Mammary epithelial cell (primary cell): Measurements from ENCODE around the gene SMIM41.

ENCODE experiments used
- EZH2 ChIP-seq: IDR thresholded peaks from 2 replicates; pipeline ENCODE4 v1.6.1; 2012; ENCODE audit warnings: low read length, inconsistent platforms, borderline replicate concordance
- TF ChIP-seq, protein P1 (sequence below), 2 donors: IDR thresholded peaks in 1 of 2; conservative IDR thresholded peaks in 1 of 2; 2 replicates each; pipeline ENCODE4 v1.5.1; 2011 to 2012; ENCODE audit warnings: inconsistent platforms in 2 of 2, low read length in 2 of 2, mild to moderate bottlenecking in 2 of 2, control low read depth in 1 of 2, low read depth in 1 of 2; ENCODE audit not compliant: insufficient read depth in 1 of 2; ENCODE audit errors: extremely low read depth in 1 of 2

DNA sequence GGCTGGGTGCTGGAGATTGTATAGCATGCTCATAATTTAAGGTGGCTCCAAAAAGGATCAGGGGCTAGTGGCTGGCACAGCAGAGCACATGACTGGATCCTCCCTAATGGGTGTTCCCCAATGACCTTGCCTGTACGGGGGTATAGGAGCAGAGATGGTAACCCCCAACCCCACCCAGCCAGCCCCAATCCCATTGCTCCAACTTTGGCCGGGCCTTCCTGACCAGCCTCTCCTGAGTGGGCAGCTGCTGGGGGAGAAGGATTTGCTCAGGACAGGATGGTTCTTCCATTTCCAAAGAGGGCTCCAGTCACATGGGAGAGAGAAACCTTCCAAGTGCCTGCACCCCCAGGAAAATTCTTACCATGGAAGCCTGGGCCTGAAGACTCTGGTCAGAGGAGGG, 43.6 kb upstream of the SMIM41 start:
- TF ChIP-seq EZH2, result no peak
- TF ChIP-seq, protein P1, sequence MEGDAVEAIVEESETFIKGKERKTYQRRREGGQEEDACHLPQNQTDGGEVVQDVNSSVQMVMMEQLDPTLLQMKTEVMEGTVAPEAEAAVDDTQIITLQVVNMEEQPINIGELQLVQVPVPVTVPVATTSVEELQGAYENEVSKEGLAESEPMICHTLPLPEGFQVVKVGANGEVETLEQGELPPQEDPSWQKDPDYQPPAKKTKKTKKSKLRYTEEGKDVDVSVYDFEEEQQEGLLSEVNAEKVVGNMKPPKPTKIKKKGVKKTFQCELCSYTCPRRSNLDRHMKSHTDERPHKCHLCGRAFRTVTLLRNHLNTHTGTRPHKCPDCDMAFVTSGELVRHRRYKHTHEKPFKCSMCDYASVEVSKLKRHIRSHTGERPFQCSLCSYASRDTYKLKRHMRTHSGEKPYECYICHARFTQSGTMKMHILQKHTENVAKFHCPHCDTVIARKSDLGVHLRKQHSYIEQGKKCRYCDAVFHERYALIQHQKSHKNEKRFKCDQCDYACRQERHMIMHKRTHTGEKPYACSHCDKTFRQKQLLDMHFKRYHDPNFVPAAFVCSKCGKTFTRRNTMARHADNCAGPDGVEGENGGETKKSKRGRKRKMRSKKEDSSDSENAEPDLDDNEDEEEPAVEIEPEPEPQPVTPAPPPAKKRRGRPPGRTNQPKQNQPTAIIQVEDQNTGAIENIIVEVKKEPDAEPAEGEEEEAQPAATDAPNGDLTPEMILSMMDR (conservative IDR thresholded peaks at IDR 0.05 in 1 of 2, IDR thresholded peaks at IDR 0.05 in 1 of 2; ENCODE audit: extremely low read depth in 1 of 2, insufficient read depth in 1 of 2, low read depth in 1 of 2, low read length in 2 of 2), result no peak
